ENCODE results near the gene CHST9. TPM values are rescaled to one million over a fixed set of nuclear protein-coding genes. Genes with fewer than 3 reads are reported as not detected.

CHST9 gene
- total and polyA plus RNA-seq, 2 donors from 2014 or later: 1.5 to 9.8 TPM

- H3K27me3 ChIP-seq (ENCODE audit: control insufficient read depth, insufficient read depth, low read length): no peaks in the 10 kb centered on the region
- FAIRE-seq (no peak), DNase-seq (no peak)
- no peak overlapping the region for H3K9ac ChIP-seq (ENCODE audit: low read length in 3 of 3)
- H3K9me3 ChIP-seq (ENCODE audit: control insufficient read depth in 2 of 3, insufficient read depth in 1 of 3, low read length in 3 of 3): no peaks in the 10 kb centered on the region
- no peaks in the 10 kb centered on the region for H3K36me3 ChIP-seq (ENCODE audit: control insufficient read depth in 2 of 3, insufficient read depth in 3 of 3, low read length in 3 of 3)
- intact Hi-C loops (cut with DNase I): no loop called here
- H3K27ac ChIP-seq (ENCODE audit: low read depth in 2 of 2, low read length in 2 of 2): no peak overlapping the region
- TF ChIP-seq CTCF (IDR thresholded peaks at IDR 0.05; ENCODE audit: borderline replicate concordance, extremely low read depth, insufficient read depth): no peak
- H3K4me1 ChIP-seq (ENCODE audit: control insufficient read depth in 2 of 3, insufficient read depth in 2 of 3, low read depth in 1 of 3, low read length in 3 of 3): no peaks in the 10 kb centered on the region
- no peak overlapping the region for H3K4me3 ChIP-seq (ENCODE audit: low read length in 3 of 3)
These were observed 135.1 kb downstream of the CHST9 start for GRCh38 chr18:27049969-27050368.

DNA sequence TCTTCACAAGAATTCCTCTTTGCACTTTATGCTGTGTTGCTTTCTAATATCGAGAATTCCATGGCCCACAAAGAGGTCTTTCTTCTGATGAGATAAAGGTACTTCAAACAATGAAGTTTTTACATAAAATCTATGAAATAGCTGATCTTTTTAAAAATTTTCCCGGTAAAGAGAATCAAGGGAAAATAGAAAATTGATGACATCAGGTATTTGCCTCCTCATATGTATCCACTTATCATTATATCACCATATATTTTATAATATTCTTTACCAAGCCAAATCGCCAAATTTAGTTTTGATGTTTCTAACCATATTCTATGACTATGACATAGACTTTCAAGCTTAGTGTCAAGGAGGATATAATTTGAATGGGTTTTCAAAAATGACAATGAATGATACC, 139.8 kb downstream of the CHST9 start:
- DNase-seq (no peak), FAIRE-seq (no peak)
- TF ChIP-seq CTCF (IDR thresholded peaks at IDR 0.05; ENCODE audit: borderline replicate concordance, extremely low read depth, insufficient read depth): no peak
- intact Hi-C loops (cut with DNase I): no loop called here
- H3K9me3 ChIP-seq (ENCODE audit: control insufficient read depth in 2 of 3, insufficient read depth in 1 of 3, low read length in 3 of 3): no peaks in the 10 kb centered on the region
- no peaks in the 10 kb centered on the region for H3K27me3 ChIP-seq (ENCODE audit: control insufficient read depth, insufficient read depth, low read length)
- no peaks in the 10 kb centered on the region for H3K36me3 ChIP-seq (ENCODE audit: control insufficient read depth in 2 of 3, insufficient read depth in 3 of 3, low read length in 3 of 3)
- no peak overlapping the region for H3K27ac ChIP-seq (ENCODE audit: low read depth in 2 of 2, low read length in 2 of 2)
- no peaks in the 10 kb centered on the region for H3K4me1 ChIP-seq (ENCODE audit: control insufficient read depth in 2 of 3, insufficient read depth in 2 of 3, low read depth in 1 of 3, low read length in 3 of 3)
- no peak overlapping the region for H3K4me3 ChIP-seq (ENCODE audit: low read length in 3 of 3)
- no peak overlapping the region for H3K9ac ChIP-seq (ENCODE audit: low read length in 3 of 3)

DNA sequence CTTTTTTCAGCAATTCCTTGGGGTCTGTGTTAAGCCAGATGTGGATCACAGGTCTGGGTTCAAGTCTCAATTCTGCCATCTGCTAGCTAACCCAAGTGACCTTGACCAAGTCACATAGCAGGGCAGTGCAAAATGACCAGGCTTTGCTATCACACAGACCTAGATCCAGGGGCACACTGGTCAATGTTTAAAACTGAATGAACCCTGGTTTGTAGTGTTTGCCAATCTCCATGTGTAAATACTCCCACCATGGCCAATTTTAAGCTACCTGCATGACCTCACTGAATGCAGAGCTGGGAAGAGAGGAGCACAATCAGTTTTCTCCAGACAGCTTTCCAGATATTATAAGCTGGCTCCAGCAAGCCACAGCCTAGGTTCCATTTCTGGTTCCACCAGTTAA, 142.9 kb downstream of the CHST9 start:
- no peak overlapping the region for H3K27ac ChIP-seq (ENCODE audit: low read depth in 2 of 2, low read length in 2 of 2)
- no peaks in the 10 kb centered on the region for H3K9me3 ChIP-seq (ENCODE audit: control insufficient read depth in 2 of 3, insufficient read depth in 1 of 3, low read length in 3 of 3)

More for the DNA sequence above, 142.9 kb downstream of the CHST9 start:
- no peak for TF ChIP-seq CTCF (IDR thresholded peaks at IDR 0.05; ENCODE audit: borderline replicate concordance, extremely low read depth, insufficient read depth)
- no peaks in the 10 kb centered on the region for H3K36me3 ChIP-seq (ENCODE audit: control insufficient read depth in 2 of 3, insufficient read depth in 3 of 3, low read length in 3 of 3)
- H3K4me1 ChIP-seq (ENCODE audit: control insufficient read depth in 2 of 3, insufficient read depth in 2 of 3, low read depth in 1 of 3, low read length in 3 of 3): no peaks in the 10 kb centered on the region
- no peak for DNase-seq
- H3K4me3 ChIP-seq (ENCODE audit: low read length in 3 of 3): no peak overlapping the region
- H3K9ac ChIP-seq (ENCODE audit: low read length in 3 of 3): no peak overlapping the region
- FAIRE-seq: no peak
- no peaks in the 10 kb centered on the region for H3K27me3 ChIP-seq (ENCODE audit: control insufficient read depth, insufficient read depth, low read length)
- intact Hi-C loops (cut with DNase I): no loop called here

Data from kidney (tissue), 14 donors.